Lower leg skin (tissue), 3 donors: Measurements from ENCODE around the gene KRT35.

Experiments
- POLR2A ChIP-seq, 2 donors: fragments of 450-650 bp; IDR thresholded peaks; one replicate each; pipeline ENCODE4 v1.6.1; 2016 to 2017; ENCODE audit warnings: antibody characterized with exemption in 2 of 2, mild to moderate bottlenecking in 1 of 2, moderate library complexity in 1 of 2
- TF ChIP-seq, protein P1 (sequence below), 3 donors: fragments of 450-650 bp; IDR thresholded peaks; one replicate each; pipeline ENCODE4 v1.5.1; 2016; ENCODE audit warnings: antibody characterized with exemption in 3 of 3, mild to moderate bottlenecking in 3 of 3, moderate library complexity in 2 of 3

DNA sequence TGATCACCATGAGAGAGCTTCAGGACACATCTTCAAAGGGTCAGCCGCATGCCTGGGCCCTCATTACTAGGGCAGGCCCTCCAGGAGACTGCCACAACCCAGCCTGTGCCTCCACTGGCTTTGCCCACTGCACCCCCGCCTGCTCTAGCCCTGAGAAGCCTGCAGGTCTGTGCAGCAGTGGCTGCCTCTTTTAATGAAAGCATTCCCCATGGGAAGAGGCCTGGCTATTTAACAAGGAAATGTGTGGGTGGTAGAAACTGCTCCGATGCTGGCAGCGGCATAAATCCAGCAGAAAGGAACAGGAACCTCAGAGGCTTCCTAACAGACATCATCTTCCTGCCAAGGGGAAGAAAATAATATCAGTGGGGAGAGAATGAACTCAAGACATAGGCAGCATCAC, 13.4 kb downstream of the KRT35 start:
- TF ChIP-seq, protein P1, sequence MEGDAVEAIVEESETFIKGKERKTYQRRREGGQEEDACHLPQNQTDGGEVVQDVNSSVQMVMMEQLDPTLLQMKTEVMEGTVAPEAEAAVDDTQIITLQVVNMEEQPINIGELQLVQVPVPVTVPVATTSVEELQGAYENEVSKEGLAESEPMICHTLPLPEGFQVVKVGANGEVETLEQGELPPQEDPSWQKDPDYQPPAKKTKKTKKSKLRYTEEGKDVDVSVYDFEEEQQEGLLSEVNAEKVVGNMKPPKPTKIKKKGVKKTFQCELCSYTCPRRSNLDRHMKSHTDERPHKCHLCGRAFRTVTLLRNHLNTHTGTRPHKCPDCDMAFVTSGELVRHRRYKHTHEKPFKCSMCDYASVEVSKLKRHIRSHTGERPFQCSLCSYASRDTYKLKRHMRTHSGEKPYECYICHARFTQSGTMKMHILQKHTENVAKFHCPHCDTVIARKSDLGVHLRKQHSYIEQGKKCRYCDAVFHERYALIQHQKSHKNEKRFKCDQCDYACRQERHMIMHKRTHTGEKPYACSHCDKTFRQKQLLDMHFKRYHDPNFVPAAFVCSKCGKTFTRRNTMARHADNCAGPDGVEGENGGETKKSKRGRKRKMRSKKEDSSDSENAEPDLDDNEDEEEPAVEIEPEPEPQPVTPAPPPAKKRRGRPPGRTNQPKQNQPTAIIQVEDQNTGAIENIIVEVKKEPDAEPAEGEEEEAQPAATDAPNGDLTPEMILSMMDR (IDR thresholded peaks at IDR 0.05) = no peak
- no peak for TF ChIP-seq POLR2A (IDR thresholded peaks at IDR 0.05)
